Nephron progenitor cell (in vitro differentiated cells): ENCODE results near the gene FADS1.

Source experiments
- DNase-seq: peaks from one replicate; pipeline ENCODE4 v3.0.0; 2021
- H3K27ac Mint-ChIP-seq: 2 replicates; pipeline ENCODE4 v1.8.0; 2021; ENCODE audit warnings: mild to moderate bottlenecking, moderate library complexity, mixed read lengths
- H3K27me3 Mint-ChIP-seq: 2 replicates; pipeline ENCODE4 v1.8.0; 2021; ENCODE audit warnings: mild to moderate bottlenecking, low read depth, mixed read lengths; ENCODE audit not compliant: poor library complexity
- H3K36me3 Mint-ChIP-seq: 2 replicates; pipeline ENCODE4 v1.8.0; 2021; ENCODE audit warnings: low read depth, mixed read lengths
- H3K4me1 Mint-ChIP-seq: 2 replicates; pipeline ENCODE4 v1.8.0; 2021; ENCODE audit warnings: mixed read lengths
- H3K4me3 Mint-ChIP-seq: 2 replicates; pipeline ENCODE4 v1.8.0; 2021; ENCODE audit warnings: mild to moderate bottlenecking, moderate library complexity, mixed read lengths
- H3K9me3 Mint-ChIP-seq: 2 replicates; pipeline ENCODE4 v1.8.0; 2021; ENCODE audit warnings: mild to moderate bottlenecking, moderate library complexity, mixed read lengths
- CTCF ChIP-seq: fragments of 200-600 bp; sonication (generic); IDR thresholded peaks from 2 replicates; pipeline ENCODE4 v1.5.0; 2021; ENCODE audit warnings: antibody characterized with exemption

FADS1 gene

GRCh38 chr11:61797263-61797944 is 19.4 kb downstream of the FADS1 start:
- H3K27ac Mint-ChIP-seq = peak overlapping the region; percentile 62
- DNase-seq = peak; percentile 71
- TF ChIP-seq CTCF = peak; percentile 80
- peaks cover 46% of the 10 kb centered on the region for H3K36me3 Mint-ChIP-seq
- H3K4me3 Mint-ChIP-seq = no peak overlapping the region
- no peaks in the 10 kb centered on the region for H3K27me3 Mint-ChIP-seq
- peaks cover 50% of the 10 kb centered on the region for H3K4me1 Mint-ChIP-seq
- no peaks in the 10 kb centered on the region for H3K9me3 Mint-ChIP-seq

- DNase-seq = no peak
- Mint-ChIP-seq H3K4me1 (peaks cover 52% of the 10 kb centered on the region), H3K36me3 (peaks cover 35% of the 10 kb centered on the region), H3K4me3 (no peak overlapping the region), H3K9me3 (no peaks in the 10 kb centered on the region), H3K27me3 (no peaks in the 10 kb centered on the region), H3K27ac (peak overlapping the region; percentile 92)
- TF ChIP-seq CTCF = no peak
These were observed 20.8 kb downstream of the FADS1 start for GRCh38 chr11:61795876-61796526.

GRCh38 chr11:61795459-61795858 is 21.3 kb downstream of the FADS1 start:
- Mint-ChIP-seq H3K27me3 (no peaks in the 10 kb centered on the region), H3K36me3 (peaks cover 34% of the 10 kb centered on the region), H3K9me3 (no peaks in the 10 kb centered on the region), H3K4me1 (peaks cover 51% of the 10 kb centered on the region), H3K27ac (peak overlapping the region; percentile 61), H3K4me3 (peak overlapping the region; percentile 28)
- no peak for TF ChIP-seq CTCF
- no peak for DNase-seq

GRCh38 chr11:61794579-61794978 is 22.2 kb downstream of the FADS1 start:
- no peak for DNase-seq
- H3K9me3 Mint-ChIP-seq = no peaks in the 10 kb centered on the region
- peaks cover 35% of the 10 kb centered on the region for H3K36me3 Mint-ChIP-seq
- no peaks in the 10 kb centered on the region for H3K27me3 Mint-ChIP-seq
- peak overlapping the region; percentile 71 for H3K27ac Mint-ChIP-seq
- peak overlapping the region; percentile 96 for H3K4me3 Mint-ChIP-seq
- peaks cover 53% of the 10 kb centered on the region for H3K4me1 Mint-ChIP-seq
- no peak for TF ChIP-seq CTCF

- H3K4me3 Mint-ChIP-seq = peak overlapping the region; percentile 96
- DNase-seq = no peak
- peaks cover 35% of the 10 kb centered on the region for H3K36me3 Mint-ChIP-seq
- H3K27ac Mint-ChIP-seq = peak overlapping the region; percentile 95
- H3K27me3 Mint-ChIP-seq = no peaks in the 10 kb centered on the region
- no peak for TF ChIP-seq CTCF
- H3K4me1 Mint-ChIP-seq = peaks cover 47% of the 10 kb centered on the region
- H3K9me3 Mint-ChIP-seq = no peaks in the 10 kb centered on the region
These were observed 23.0 kb downstream of the FADS1 start for GRCh38 chr11:61793829-61794204.
